Cardiac fibroblast (primary cell): ENCODE data around the gene LSM7.
A peak's percentile ranks its signal among the peaks of the same experiment; 100 is the strongest.

Source experiments
- DNase-seq, 2 donors: peaks; one replicate each; pipeline versions ENCODE4 v3.0.0 to v3.0.0-alpha.2; 2010; ENCODE audit warnings: low read depth in 2 of 2
- H3K4me3 ChIP-seq, 2 donors: replicated peaks in 1 of 2; 1 replicate in 1 of 2; 2 replicates in 1 of 2; pipeline ENCODE4 v1.5.1; 2011; ENCODE audit warnings: low read depth in 2 of 2, low read length in 2 of 2, mild to moderate bottlenecking in 2 of 2, moderate library complexity in 1 of 2
- CTCF ChIP-seq: IDR thresholded peaks from one replicate; pipeline ENCODE4 v1.5.1; 2011; ENCODE audit warnings: low read depth, mild to moderate bottlenecking, low read length, inconsistent platforms

The LSM7 gene

GRCh38 chr19:2296141-2296540 is 32.2 kb downstream of the LSM7 start:
- no peak for TF ChIP-seq CTCF
- H3K4me3 ChIP-seq = no peak overlapping the region
- DNase-seq = no peak

- no peak overlapping the region for H3K4me3 ChIP-seq
- TF ChIP-seq CTCF = no peak
- DNase-seq = peak; percentile 74 to 82
These were observed 33.6 kb downstream of the LSM7 start for GRCh38 chr19:2294687-2295335.

GRCh38 chr19:2291185-2291751 is 37.1 kb downstream of the LSM7 start:
- no peak for DNase-seq
- TF ChIP-seq CTCF = no peak
- no peak overlapping the region for H3K4me3 ChIP-seq

GRCh38 chr19:2290441-2291184 is 37.8 kb downstream of the LSM7 start:
- no peak overlapping the region for H3K4me3 ChIP-seq
- TF ChIP-seq CTCF = no peak
- DNase-seq = no peak

GRCh38 chr19:2289714-2290435 is 38.5 kb downstream of the LSM7 start:
- peak overlapping the region in 1 of 2 donors; percentile 21 for H3K4me3 ChIP-seq
- DNase-seq = no peak
- TF ChIP-seq CTCF = no peak

GRCh38 chr19:2288818-2289713 is 39.3 kb downstream of the LSM7 start:
- no peak for TF ChIP-seq CTCF
- H3K4me3 ChIP-seq = no peak overlapping the region
- DNase-seq = no peak
